GM23248 (cell line): ENCODE data around the gene IQSEC1. TPM values are rescaled to one million over a fixed set of nuclear protein-coding genes. Genes with fewer than 3 reads are reported as not detected.

Experiments
- DNase-seq: peaks from one replicate; pipeline ENCODE4 v3.0.0-alpha.2; 2015
- H2AFZ ChIP-seq: fragments of 200-600 bp; sonication (generic); 2 replicates; pipeline ENCODE4 v1.6.1; 2016; ENCODE audit warnings: antibody characterized with exemption
- H3F3A ChIP-seq: fragments of 200-600 bp; sonication (generic); 2 replicates; pipeline ENCODE4 v1.6.1; 2016; ENCODE audit warnings: mild to moderate bottlenecking, antibody characterized with exemption, mixed run types; ENCODE audit not compliant: insufficient read depth
- H3K27ac ChIP-seq: fragments of 200-600 bp; sonication (generic); 2 replicates; pipeline ENCODE4 v1.5.1; 2016; ENCODE audit warnings: mild to moderate bottlenecking
- H3K27me3 ChIP-seq: fragments of 200-600 bp; sonication (generic); replicated peaks from 2 replicates; pipeline ENCODE4 v1.6.1; 2016; ENCODE audit warnings: mild to moderate bottlenecking; ENCODE audit not compliant: insufficient read depth
- H3K36me3 ChIP-seq: fragments of 200-600 bp; sonication (generic); 2 replicates; pipeline ENCODE4 v1.6.1; 2016; ENCODE audit warnings: low read depth, mild to moderate bottlenecking
- H3K4me1 ChIP-seq: fragments of 200-600 bp; sonication (generic); 2 replicates; pipeline ENCODE4 v1.6.1; 2016; ENCODE audit warnings: mild to moderate bottlenecking; ENCODE audit not compliant: insufficient read depth
- H3K4me2 ChIP-seq: fragments of 200-600 bp; sonication (generic); one replicate; pipeline ENCODE4 v1.6.1; 2016; ENCODE audit warnings: mild to moderate bottlenecking; ENCODE audit not compliant: unreplicated experiment
- H3K4me3 ChIP-seq: fragments of 200-600 bp; sonication (generic); 2 replicates; pipeline ENCODE4 v1.5.1; 2016; ENCODE audit warnings: mild to moderate bottlenecking
- H3K79me2 ChIP-seq: fragments of 200-600 bp; sonication (generic); 2 replicates; pipeline ENCODE4 v1.6.1; 2016; ENCODE audit warnings: mild to moderate bottlenecking; ENCODE audit not compliant: insufficient read depth
- H3K9ac ChIP-seq: fragments of 200-600 bp; sonication (generic); 2 replicates; pipeline ENCODE4 v1.6.1; 2016; ENCODE audit warnings: mild to moderate bottlenecking
- H3K9me2 ChIP-seq: fragments of 200-600 bp; sonication (generic); 2 replicates; pipeline ENCODE4 v1.6.1; 2016; ENCODE audit warnings: mixed run types, mild to moderate bottlenecking, moderate library complexity; ENCODE audit not compliant: insufficient read depth
- H3K9me3 ChIP-seq: fragments of 200-600 bp; sonication (generic); one replicate; pipeline ENCODE4 v1.6.1; 2017; ENCODE audit warnings: low read depth
- H4K20me1 ChIP-seq: fragments of 200-600 bp; sonication (generic); 2 replicates; pipeline ENCODE4 v1.6.0; 2016; ENCODE audit not compliant: insufficient read depth
- EZH2 ChIP-seq: fragments of 200-600 bp; sonication (generic); IDR thresholded peaks from 2 replicates; pipeline ENCODE4 v1.6.1; 2018; ENCODE audit warnings: antibody characterized with exemption, mild to moderate bottlenecking; ENCODE audit not compliant: insufficient read depth, poor library complexity, severe bottlenecking
- EZH2phosphoT487 ChIP-seq: fragments of 200-600 bp; sonication (generic); IDR thresholded peaks from 2 replicates; pipeline ENCODE4 v1.6.1; 2018; ENCODE audit warnings: antibody characterized with exemption, moderate library complexity, mild to moderate bottlenecking, low read depth; ENCODE audit not compliant: insufficient read depth
- WGBS, 2 experiments: methylation state at CpG; one replicate each; pipeline ENCODE4 v1.1.6; 2015 to 2017; ENCODE audit warnings: low lambda C conversion rate in 2 of 2, low coverage in 1 of 2; ENCODE audit errors: missing lambda C conversion rate in 2 of 2; 5-methylcytosine and 5-hydroxymethylcytosine counted together
- in situ Hi-C: fragments of 300-500 bp; cut with MboI; formaldehyde crosslinking; loops from 2 replicates; pipeline ENCODE4 v1.15.0; 2020
- polyA plus RNA-seq: library from polyadenylated mRNA; unstranded; fragments of >200 nt; fragmentation: Nextera tagmentation; extraction: Ambion mirVana; gene quantifications from 2 replicates; pipeline ENCODE4 v1.2.1, GENCODE V29; 2016
- total RNA-seq: library from RNA; depleted of rRNA; stranded (reverse); fragments of >200 nt; shearing (Covaris generic); gene quantifications from 2 replicates; pipeline ENCODE4 v1.2.3, GENCODE V29; 2014

IQSEC1 gene
- total and polyA plus RNA-seq, 2 experiments from 2014 or later = 5.1 to 21.6 TPM

DNA sequence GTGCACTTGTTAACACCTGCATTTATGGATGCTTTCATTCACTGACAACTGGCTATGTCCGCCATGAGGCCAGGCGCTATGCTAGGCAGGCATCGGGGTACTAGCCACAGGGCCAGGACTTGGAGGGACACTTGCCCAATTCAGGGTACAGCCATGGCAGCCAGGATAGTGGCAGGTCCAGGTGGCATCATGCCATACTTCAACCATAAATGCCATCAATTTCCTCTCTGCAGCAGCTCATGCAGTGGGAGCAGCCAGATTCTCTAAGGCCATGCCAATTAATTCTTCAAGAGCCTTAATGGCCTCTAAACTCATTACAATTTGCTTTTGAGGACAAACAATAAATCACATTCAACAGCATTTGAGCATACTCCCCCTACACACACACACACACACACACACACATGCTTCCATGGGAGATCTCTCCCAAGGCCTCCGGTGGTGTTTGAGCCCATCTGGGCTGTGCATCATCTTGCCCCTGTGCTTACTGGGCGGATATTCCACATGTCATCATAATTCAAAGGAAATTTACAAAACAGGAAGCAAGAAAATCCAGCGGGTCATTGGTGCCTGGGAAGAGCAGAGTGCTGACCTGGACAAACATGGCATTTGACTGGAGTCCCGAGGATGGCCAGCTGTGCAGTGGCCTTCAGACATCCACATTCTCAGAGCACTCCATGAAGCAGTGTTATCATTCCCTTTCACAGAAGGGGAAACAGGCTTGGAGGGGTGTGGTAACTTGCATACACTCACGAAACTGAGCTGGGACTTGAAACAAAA, 109.1 kb downstream of the IQSEC1 start:
- H3K79me2 ChIP-seq = peaks cover 83% of the 10 kb centered on the region
- WGBS, 2 experiments = 73 to 81% methylated on average over 8 of the region's 8 CpGs
- H4K20me1 ChIP-seq = no peaks in the 10 kb centered on the region

DNA sequence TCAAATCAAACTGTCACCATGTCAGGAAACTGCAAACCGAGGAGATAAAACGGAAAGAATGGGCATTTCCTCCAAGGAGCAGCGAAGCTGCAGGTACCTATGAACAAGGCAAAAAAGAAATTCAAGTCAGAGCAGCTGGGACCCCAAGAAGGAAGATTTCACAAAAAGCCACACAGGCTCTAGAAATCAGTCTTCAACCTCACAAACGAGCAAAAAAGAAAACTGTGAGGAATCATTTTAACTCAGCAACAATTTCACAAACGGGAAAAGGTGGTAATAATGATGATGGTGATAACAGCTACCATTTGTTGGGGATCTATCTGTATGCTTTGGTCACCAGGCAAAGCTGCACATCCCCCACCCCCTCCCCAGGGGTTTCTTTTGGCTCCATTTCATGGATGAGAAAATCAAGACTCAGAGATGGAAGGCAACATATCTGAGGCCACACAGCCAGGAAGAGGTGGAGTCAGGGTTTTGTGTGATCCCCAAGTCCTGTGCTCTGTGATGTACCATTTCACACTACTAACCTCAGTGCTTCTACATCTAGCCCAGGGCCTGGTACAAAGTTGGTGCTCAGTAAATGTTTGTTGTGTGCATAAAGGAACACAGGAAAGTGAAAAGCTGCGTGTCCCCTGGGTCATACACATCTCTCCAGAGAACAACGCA, 109.9 kb downstream of the IQSEC1 start:
- 77% methylated on average over 7 of the region's 7 CpGs for WGBS, 2 experiments
- H3K4me2 ChIP-seq = no peak overlapping the region
- no peaks in the 10 kb centered on the region for H3K9me3 ChIP-seq
- no peak overlapping the region for H3K9ac ChIP-seq
- no peaks in the 10 kb centered on the region for H3K27me3 ChIP-seq
- TF ChIP-seq EZH2phosphoT487 (no peak), EZH2 (no peak)
- no peak for DNase-seq
- no peak overlapping the region for H2AFZ ChIP-seq
- no peaks in the 10 kb centered on the region for H3F3A ChIP-seq
- H3K79me2 ChIP-seq = peaks cover 90% of the 10 kb centered on the region
- no peak overlapping the region for H3K4me3 ChIP-seq
- H3K9me2 ChIP-seq = no peaks in the 10 kb centered on the region
- no peaks in the 10 kb centered on the region for H4K20me1 ChIP-seq
- no peak overlapping the region for H3K27ac ChIP-seq
- in situ Hi-C loops = no loop called here
- H3K36me3 ChIP-seq = no peaks in the 10 kb centered on the region
- peaks cover 6% of the 10 kb centered on the region; the same call in 1 of the 2 replicates for H3K4me1 ChIP-seq

More for the DNA sequence above, 109.1 kb downstream of the IQSEC1 start:
- Histone ChIP-seq H3K4me3 (no peak overlapping the region), H3K9me3 (no peaks in the 10 kb centered on the region), H3K27ac (no peak overlapping the region), H3K9ac (no peak overlapping the region), H3K9me2 (no peaks in the 10 kb centered on the region), H3F3A (no peaks in the 10 kb centered on the region), H2AFZ (no peak overlapping the region), H3K36me3 (no peaks in the 10 kb centered on the region), H3K4me1 (peaks cover 6% of the 10 kb centered on the region; the same call in 1 of the 2 replicates), H3K4me2 (no peak overlapping the region), H3K27me3 (no peaks in the 10 kb centered on the region)
- no peak for DNase-seq
- no peak for TF ChIP-seq EZH2
- no peak for TF ChIP-seq EZH2phosphoT487
- in situ Hi-C loops = no loop called here

DNA sequence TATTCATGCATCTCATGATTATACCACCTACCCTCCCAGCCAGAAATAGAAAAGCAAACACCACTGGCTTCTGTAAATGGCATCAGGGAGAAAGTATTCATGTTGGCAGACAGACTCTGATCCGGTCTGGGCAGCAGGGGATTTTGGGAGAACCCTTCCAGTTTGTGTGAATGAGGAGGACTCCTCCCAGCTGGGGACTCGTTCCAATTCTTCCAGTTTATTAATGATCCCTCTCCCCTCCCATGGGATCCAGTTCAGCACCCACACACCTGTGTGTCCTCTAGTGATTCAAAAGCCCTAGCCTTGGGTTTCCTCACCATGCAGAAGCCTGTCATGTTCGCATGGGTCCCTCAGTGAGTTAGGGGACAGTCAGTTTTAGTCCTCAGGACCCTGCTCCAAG, 110.9 kb downstream of the IQSEC1 start:
- Histone ChIP-seq H3F3A (no peaks in the 10 kb centered on the region), H3K9ac (no peak overlapping the region), H2AFZ (no peak overlapping the region), H3K9me2 (no peaks in the 10 kb centered on the region), H4K20me1 (no peaks in the 10 kb centered on the region), H3K9me3 (no peaks in the 10 kb centered on the region), H3K4me1 (peaks cover 6% of the 10 kb centered on the region; the same call in 1 of the 2 replicates), H3K4me2 (no peak overlapping the region), H3K36me3 (no peaks in the 10 kb centered on the region), H3K27ac (no peak overlapping the region), H3K4me3 (no peak overlapping the region), H3K27me3 (no peaks in the 10 kb centered on the region), H3K79me2 (peaks cover 100% of the 10 kb centered on the region)
- peak; percentile 31 for DNase-seq
- WGBS, 2 experiments = 56 to 62% methylated on average over 3 of the region's 3 CpGs
- in situ Hi-C loops = no loop called here
- TF ChIP-seq EZH2phosphoT487 = no peak
- TF ChIP-seq EZH2 = no peak

DNA sequence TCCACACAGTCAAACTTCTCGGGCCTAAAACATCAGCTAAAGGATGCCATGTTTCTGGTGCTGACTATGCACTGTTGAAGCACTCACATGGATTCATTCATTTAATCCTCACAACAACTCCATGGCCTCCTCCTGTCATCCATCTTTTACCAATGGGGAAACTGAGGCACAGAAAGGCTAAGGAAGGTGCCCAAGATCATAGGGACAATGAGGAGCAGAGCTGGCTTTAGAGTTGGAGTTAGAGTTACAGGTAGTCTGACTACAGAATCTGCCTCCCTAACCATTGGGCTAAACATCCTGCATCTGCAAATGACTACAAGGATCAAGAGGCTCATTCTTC, 111.6 kb downstream of the IQSEC1 start:
- H3K9me3 ChIP-seq = no peaks in the 10 kb centered on the region
- peaks cover 100% of the 10 kb centered on the region for H3K79me2 ChIP-seq
- no peaks in the 10 kb centered on the region for H3K36me3 ChIP-seq
- TF ChIP-seq EZH2phosphoT487 = no peak
- TF ChIP-seq EZH2 = no peak
- H3K9me2 ChIP-seq = no peaks in the 10 kb centered on the region
- DNase-seq = no peak
- H4K20me1 ChIP-seq = no peaks in the 10 kb centered on the region
- no peaks in the 10 kb centered on the region for H3F3A ChIP-seq
- WGBS, 2 experiments = 88 to 95% methylated on average over 1 of the region's 1 CpG
- H3K4me1 ChIP-seq = peaks cover 6% of the 10 kb centered on the region; the same call in 1 of the 2 replicates
- no peak overlapping the region for H3K4me2 ChIP-seq
- no peaks in the 10 kb centered on the region for H3K27me3 ChIP-seq
- no peak overlapping the region for H3K27ac ChIP-seq
- H3K4me3 ChIP-seq = no peak overlapping the region
- H3K9ac ChIP-seq = no peak overlapping the region
- no peak overlapping the region for H2AFZ ChIP-seq
- in situ Hi-C loops = no loop called here
